GM12865 (cell line): ENCODE data around the gene TNIP1.

Experiments
- DNase-seq: peaks from one replicate; pipeline ENCODE4 v3.0.0; 2010; ENCODE audit warnings: low read depth
- H3K4me3 ChIP-seq: 2 replicates; pipeline ENCODE4 v1.5.1; 2011; ENCODE audit warnings: mild to moderate bottlenecking, low read depth, low read length, control low read depth
- CTCF ChIP-seq: IDR thresholded peaks from 2 replicates; pipeline ENCODE4 v1.5.1; 2011; ENCODE audit warnings: low read length, control low read depth, low read depth, inconsistent platforms; ENCODE audit not compliant: insufficient read depth; ENCODE audit errors: missing control alignments

The TNIP1 gene

GRCh38 chr5:151086192-151086869 is 5.5 kb upstream of the TNIP1 start:
- DNase-seq = no peak
- no peak for TF ChIP-seq CTCF
- H3K4me3 ChIP-seq = peak overlapping the region; percentile 92

DNA sequence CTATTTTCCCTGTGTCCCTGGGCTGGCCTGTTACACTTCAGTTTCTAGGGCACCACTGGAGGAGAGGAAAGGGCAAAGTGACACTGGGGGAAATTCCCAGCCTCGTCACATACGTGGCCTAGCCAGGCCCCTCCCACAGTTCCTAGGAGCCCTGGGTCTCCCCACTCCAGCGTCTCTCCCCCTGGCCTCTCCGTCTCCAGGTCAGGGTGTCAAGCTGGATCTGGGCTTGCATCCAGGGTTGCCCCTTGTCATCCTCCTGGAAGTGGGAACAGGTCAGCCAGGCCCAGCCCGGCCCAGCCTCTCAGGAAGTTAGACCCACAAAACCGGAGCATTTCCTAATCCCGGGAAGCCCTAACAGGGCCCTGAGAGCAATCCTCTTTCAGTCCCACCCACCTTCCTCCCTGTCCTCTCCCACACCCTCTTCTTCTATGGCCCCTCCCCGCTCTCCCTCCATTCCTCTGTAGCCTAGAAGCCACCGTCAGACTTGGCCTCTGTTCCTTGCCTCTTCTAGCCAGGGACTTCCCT is 4.7 kb upstream of the TNIP1 start:
- H3K4me3 ChIP-seq = peak overlapping the region; percentile 92
- TF ChIP-seq CTCF = no peak
- peak; percentile 62 for DNase-seq

GRCh38 chr5:151084363-151084762 is 3.5 kb upstream of the TNIP1 start:
- no peak for TF ChIP-seq CTCF

DNA sequence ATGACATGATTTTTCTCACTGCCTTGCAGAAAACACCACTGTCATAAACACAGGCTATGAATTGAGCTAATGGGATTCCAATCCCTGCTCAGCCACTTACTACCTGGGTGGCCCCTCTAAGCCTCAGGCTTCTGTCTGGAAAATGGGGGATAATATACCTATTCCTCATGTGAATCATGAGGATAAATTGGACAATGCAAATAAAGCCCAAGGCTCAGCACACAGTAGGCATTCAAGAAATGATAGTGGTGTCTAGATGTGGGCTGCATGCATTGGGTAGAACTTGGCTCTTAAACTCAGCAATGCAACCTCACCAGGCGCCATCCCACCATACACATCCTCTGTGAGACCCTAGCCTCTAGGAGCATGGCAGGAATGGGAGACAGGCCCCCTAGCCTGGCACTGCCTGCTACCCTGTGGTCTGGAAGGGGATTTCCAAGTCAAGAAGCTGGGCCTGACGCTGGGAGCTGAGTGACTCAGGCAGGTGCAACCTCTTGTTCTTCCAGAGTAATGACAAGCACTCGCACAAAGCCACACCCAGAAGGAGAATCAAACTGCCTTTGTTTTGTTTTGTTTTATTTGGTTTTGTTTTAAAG is 2.3 kb upstream of the TNIP1 start:
- DNase-seq = peak; percentile 83
- peak overlapping the region; percentile 92 for H3K4me3 ChIP-seq
- TF ChIP-seq CTCF = no peak

More at GRCh38 chr5:151084363-151084762, 3.5 kb upstream of the TNIP1 start:
- H3K4me3 ChIP-seq = peak overlapping the region; percentile 92
- DNase-seq = no peak

DNA sequence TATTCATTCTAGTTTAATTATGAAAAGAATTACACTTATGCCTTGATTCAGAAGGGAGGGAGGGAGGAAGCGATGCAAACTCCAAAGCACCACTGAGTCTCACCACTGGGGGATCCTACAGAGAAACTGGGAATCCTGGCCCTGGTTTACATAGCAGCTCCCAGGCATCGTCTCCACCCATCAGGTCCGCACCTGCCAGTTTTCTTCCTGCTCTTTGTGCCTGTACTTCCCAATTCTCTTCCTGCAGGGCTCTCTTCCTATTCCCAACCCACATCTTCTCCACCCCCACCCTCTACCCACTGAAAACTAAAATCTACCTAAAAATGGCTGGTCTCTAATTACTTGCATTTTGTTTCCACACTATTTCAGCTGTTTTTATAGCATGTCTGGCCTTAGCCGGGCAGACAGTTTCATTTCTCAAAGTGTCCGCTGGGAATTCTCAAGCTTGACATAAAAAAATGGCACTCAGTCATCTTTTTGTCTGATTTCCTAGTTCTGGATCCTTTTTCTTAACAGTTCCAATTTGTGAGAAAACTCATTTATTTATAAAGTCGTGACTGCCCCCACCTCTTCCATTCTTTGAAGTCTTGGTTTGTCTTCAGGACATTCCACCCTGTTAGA is 1.6 kb upstream of the TNIP1 start:
- no peak for DNase-seq
- TF ChIP-seq CTCF = peak; percentile 29
- peak overlapping the region; percentile 92 for H3K4me3 ChIP-seq

- DNase-seq = no peak
- H3K4me3 ChIP-seq = peak overlapping the region; percentile 92
- TF ChIP-seq CTCF = no peak
These were observed 822 bp upstream of the TNIP1 start for GRCh38 chr5:151081431-151082281.
